ENCODE results near the gene XRRA1. TPM values are rescaled to one million over a fixed set of nuclear protein-coding genes. Genes with fewer than 3 reads are reported as not detected.

The XRRA1 gene
- total and polyA plus RNA-seq, 3 donors from 2014 or later: 58.4 to 137 (median 74.0) TPM

- no peak overlapping the region for H3K27ac ChIP-seq
- DNase-seq: no peak
- H3K27me3 ChIP-seq: no peaks in the 10 kb centered on the region
- no peaks in the 10 kb centered on the region for H3K36me3 ChIP-seq (ENCODE audit: low read depth, missing control alignments)
- 94% methylated on average over 5 of the region's 5 CpGs for WGBS, 2 donors
- no peak for TF ChIP-seq CTCF (IDR thresholded peaks at IDR 0.05)
- no peak for TF ChIP-seq POLR2A (IDR thresholded peaks at IDR 0.05)
- H3K4me3 ChIP-seq: no peak overlapping the region
- intact Hi-C loops (cut with DNase I; ENCODE audit: low total_unique reads): no loop called here
- no peaks in the 10 kb centered on the region for H3K9me3 ChIP-seq
- H3K4me1 ChIP-seq: no peaks in the 10 kb centered on the region
Measured at GRCh38 chr11:74845978-74846517, 102.8 kb downstream of the XRRA1 start.

DNA sequence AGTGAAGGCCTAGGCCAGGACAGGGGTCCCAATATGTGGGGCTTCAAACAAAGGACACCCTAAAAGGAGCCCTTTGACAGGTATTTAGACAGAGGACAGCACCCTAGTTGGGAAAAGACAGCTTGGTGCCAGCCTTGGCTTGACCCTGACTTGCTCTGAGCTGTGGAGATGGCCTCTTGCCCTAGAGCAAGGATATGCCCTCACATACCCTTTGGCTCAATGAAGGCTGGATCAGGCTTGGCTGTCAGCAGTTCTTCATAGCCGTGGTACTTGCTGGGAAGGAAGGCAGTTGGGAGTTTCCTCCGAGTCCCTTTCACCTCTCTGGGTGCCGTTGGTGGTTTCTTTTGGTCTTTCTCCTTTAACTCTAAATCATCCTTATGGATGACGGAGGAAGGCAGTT lies 104.0 kb downstream of the XRRA1 start:
- Histone ChIP-seq H3K27ac (no peak overlapping the region), H3K4me1 (no peaks in the 10 kb centered on the region), H3K27me3 (no peaks in the 10 kb centered on the region), H3K36me3 (ENCODE audit: low read depth, missing control alignments) (no peaks in the 10 kb centered on the region), H3K4me3 (no peak overlapping the region), H3K9me3 (no peaks in the 10 kb centered on the region)
- TF ChIP-seq CTCF (IDR thresholded peaks at IDR 0.05) (no peak), POLR2A (IDR thresholded peaks at IDR 0.05) (no peak)
- intact Hi-C loops (cut with DNase I; ENCODE audit: low total_unique reads): no loop called here
- 90 to 93% methylated on average over 4 of the region's 4 CpGs for WGBS, 2 donors
- DNase-seq: no peak

GRCh38 chr11:74844072-74844471 lies 104.8 kb downstream of the XRRA1 start:
- Histone ChIP-seq H3K36me3 (ENCODE audit: low read depth, missing control alignments) (no peaks in the 10 kb centered on the region), H3K27me3 (no peaks in the 10 kb centered on the region), H3K4me1 (no peaks in the 10 kb centered on the region), H3K9me3 (no peaks in the 10 kb centered on the region), H3K4me3 (no peak overlapping the region), H3K27ac (no peak overlapping the region)
- intact Hi-C loops (cut with DNase I; ENCODE audit: low total_unique reads): no loop called here
- DNase-seq: no peak
- 93 to 94% methylated on average over 3 of the region's 3 CpGs for WGBS, 2 donors
- TF ChIP-seq POLR2A (IDR thresholded peaks at IDR 0.05) (no peak), CTCF (IDR thresholded peaks at IDR 0.05) (no peak)

DNA sequence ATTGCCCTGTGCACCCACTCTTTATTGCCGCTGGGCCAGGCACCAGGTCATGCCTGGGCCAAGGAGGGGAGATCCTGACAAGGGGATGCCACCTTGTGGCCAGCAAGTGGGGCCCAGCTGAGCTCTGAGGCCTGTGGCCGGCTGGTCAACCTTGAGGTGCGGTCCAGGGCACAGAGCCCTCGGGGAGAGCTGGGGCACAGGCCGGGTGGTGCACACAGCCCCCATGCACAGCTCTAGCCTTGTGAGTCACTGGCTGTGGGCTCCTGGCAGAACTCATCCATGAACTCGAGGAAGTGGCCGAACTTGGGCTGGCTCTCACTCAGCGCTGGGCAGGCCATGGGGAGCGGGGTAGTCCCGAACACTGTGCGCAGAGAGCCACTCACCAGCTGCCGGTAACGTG lies 105.9 kb downstream of the XRRA1 start:
- WGBS, 2 donors: 91 to 94% methylated on average over 6 to 13 of the region's 13 CpGs
- no peak for DNase-seq
- no peak overlapping the region for H3K4me3 ChIP-seq
- H3K36me3 ChIP-seq (ENCODE audit: low read depth, missing control alignments): no peaks in the 10 kb centered on the region
- H3K27me3 ChIP-seq: no peaks in the 10 kb centered on the region
- H3K9me3 ChIP-seq: no peaks in the 10 kb centered on the region
- H3K4me1 ChIP-seq: no peaks in the 10 kb centered on the region
- intact Hi-C loops (cut with DNase I; ENCODE audit: low total_unique reads): no loop called here
- no peak for TF ChIP-seq POLR2A (IDR thresholded peaks at IDR 0.05)
- TF ChIP-seq CTCF (IDR thresholded peaks at IDR 0.05): no peak
- H3K27ac ChIP-seq: no peak overlapping the region

DNA sequence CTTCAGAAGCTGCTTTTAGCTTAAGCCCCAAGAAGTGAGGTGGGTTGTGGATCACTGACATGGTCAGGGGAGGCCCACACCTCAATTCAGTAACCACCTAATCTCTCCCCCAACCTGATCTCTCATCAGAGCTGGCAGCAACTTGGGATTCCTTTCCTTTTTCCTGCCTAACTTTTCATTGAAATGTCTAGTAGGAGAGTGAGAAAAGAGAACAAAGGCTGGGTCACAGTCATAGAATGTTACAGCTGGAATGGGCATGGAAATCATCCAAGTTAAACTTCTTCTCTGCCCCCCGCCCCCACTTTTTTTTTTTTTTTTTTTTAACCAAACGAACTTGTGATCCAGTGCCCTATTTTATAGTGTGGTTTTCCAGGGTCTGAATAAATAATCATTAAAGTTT lies 108.4 kb downstream of the XRRA1 start:
- intact Hi-C loops (cut with DNase I; ENCODE audit: low total_unique reads): no loop called here
- Histone ChIP-seq H3K27ac (no peak overlapping the region), H3K27me3 (no peaks in the 10 kb centered on the region), H3K9me3 (no peaks in the 10 kb centered on the region), H3K4me1 (no peaks in the 10 kb centered on the region), H3K36me3 (ENCODE audit: low read depth, missing control alignments) (no peaks in the 10 kb centered on the region), H3K4me3 (no peak overlapping the region)
- DNase-seq: no peak
- 73 to 81% methylated on average over 2 of the region's 2 CpGs for whole genome bisulfite sequencing, 2 donors
- TF ChIP-seq CTCF (IDR thresholded peaks at IDR 0.05) (no peak), POLR2A (IDR thresholded peaks at IDR 0.05) (no peak)
